GM12878 (cell line): Measurements from ENCODE around the gene CTRL. TPM values are rescaled to one million over a fixed set of nuclear protein-coding genes. Genes with fewer than 3 reads are reported as not detected.

Experiments
- ATF7 ChIP-seq: fragments of 450-650 bp; IDR thresholded peaks from 2 replicates; pipeline ENCODE4 v1.6.1; 2016; ENCODE audit warnings: low read depth, mild to moderate bottlenecking
- CHD4 ChIP-seq: fragments of 200-600 bp; sonication (generic); IDR thresholded peaks from 2 replicates; pipeline ENCODE4 v1.6.1; 2016; ENCODE audit warnings: mild to moderate bottlenecking
- CREB1 ChIP-seq: IDR thresholded peaks from 2 replicates; pipeline ENCODE4 v1.6.1; 2012; ENCODE audit warnings: low read depth, mild to moderate bottlenecking, inconsistent platforms
- DPF2 ChIP-seq: fragments of 450-650 bp; IDR thresholded peaks from 2 replicates; pipeline ENCODE4 v1.6.1; 2017; ENCODE audit warnings: mild to moderate bottlenecking
- E2F4 ChIP-seq: IDR thresholded peaks from 2 replicates; pipeline ENCODE4 v1.6.1; 2012; ENCODE audit warnings: low read depth, low read length, improper control_type of control experiment
- E4F1 ChIP-seq: fragments of 450-650 bp; IDR thresholded peaks from 2 replicates; pipeline ENCODE4 v1.6.1; 2018; ENCODE audit warnings: borderline replicate concordance, mild to moderate bottlenecking; ENCODE audit not compliant: partially characterized antibody
- EGR1 ChIP-seq, 2 experiments: IDR thresholded peaks; 1 replicate in 1 of 2; 2 replicates in 1 of 2; pipeline ENCODE4 v1.6.1; 2011 to 2012; ENCODE audit warnings: low read depth in 2 of 2, low read length in 2 of 2, borderline replicate concordance in 1 of 2, mild to moderate bottlenecking in 1 of 2, moderate library complexity in 1 of 2
- EZH2 ChIP-seq: IDR thresholded peaks from 2 replicates; pipeline ENCODE4 v1.6.1; 2012; ENCODE audit warnings: low read depth, mild to moderate bottlenecking, control low read depth, inconsistent platforms, low read length, borderline replicate concordance; ENCODE audit not compliant: control insufficient read depth
- HCFC1 ChIP-seq: fragments of 150-350 bp; IDR thresholded peaks from 2 replicates; pipeline ENCODE4 v1.6.1; 2014; ENCODE audit warnings: low read length
- HDAC6 ChIP-seq: fragments of 200-600 bp; sonication (generic); IDR thresholded peaks from one replicate; pipeline ENCODE4 v1.8.0; 2017; ENCODE audit warnings: antibody characterized with exemption; ENCODE audit not compliant: unreplicated experiment
- HSF1 ChIP-seq: fragments of 150-350 bp; IDR thresholded peaks from 2 replicates; pipeline ENCODE4 v1.6.1; 2014; ENCODE audit warnings: mild to moderate bottlenecking, low read depth, low read length
- MEF2A ChIP-seq: IDR thresholded peaks from 2 replicates; pipeline ENCODE4 v1.6.1; 2011; ENCODE audit warnings: low read depth, mild to moderate bottlenecking, low read length, moderate library complexity; ENCODE audit not compliant: insufficient read depth
- NBN ChIP-seq: fragments of 450-650 bp; IDR thresholded peaks from 2 replicates; pipeline ENCODE4 v1.6.1; 2016
- NFIC ChIP-seq: IDR thresholded peaks from 2 replicates; pipeline ENCODE4 v1.6.1; 2012; ENCODE audit warnings: low read depth, mild to moderate bottlenecking, inconsistent platforms, low read length, moderate library complexity
- NR2C2 ChIP-seq: IDR thresholded peaks from 2 replicates; pipeline ENCODE4 v1.6.1; 2011; ENCODE audit warnings: borderline replicate concordance, low read depth; ENCODE audit not compliant: control insufficient read depth, insufficient read length
- RAD51 ChIP-seq: fragments of 450-650 bp; IDR thresholded peaks from 2 replicates; pipeline ENCODE4 v1.6.1; 2016; ENCODE audit warnings: moderate library complexity, mild to moderate bottlenecking, inconsistent platforms
- RBBP5 ChIP-seq: fragments of 200-600 bp; sonication (generic); conservative IDR thresholded peaks from 2 replicates; pipeline ENCODE4 v1.6.1; 2016
- SIN3A ChIP-seq: IDR thresholded peaks from 2 replicates; pipeline ENCODE4 v1.6.1; 2012; ENCODE audit warnings: low read depth, low read length, improper control_type of control experiment
- SMC3 ChIP-seq: IDR thresholded peaks from 2 replicates; pipeline ENCODE4 v1.6.1; 2011; ENCODE audit warnings: low read length, improper control_type of control experiment, borderline replicate concordance
- SRF ChIP-seq, 2 experiments: IDR thresholded peaks; 2 replicates each; pipeline ENCODE4 v1.6.1; 2011; ENCODE audit warnings: low read depth in 2 of 2, low read length in 2 of 2, mild to moderate bottlenecking in 1 of 2, moderate library complexity in 1 of 2
- TCF7 ChIP-seq: IDR thresholded peaks from 2 replicates; pipeline ENCODE4 v1.6.1; 2014; ENCODE audit warnings: antibody characterized with exemption, borderline replicate concordance
- YBX1 ChIP-seq: fragments of 450-650 bp; IDR thresholded peaks from 2 replicates; pipeline ENCODE4 v1.6.1; 2016; ENCODE audit warnings: antibody characterized with exemption
- ZBTB33 ChIP-seq: fragments of 450-650 bp; IDR thresholded peaks from 2 replicates; pipeline ENCODE4 v1.6.1; 2017; ENCODE audit warnings: mild to moderate bottlenecking
- ZNF274 ChIP-seq: IDR thresholded peaks from one replicate; pipeline ENCODE4 v1.8.0; 2011; ENCODE audit not compliant: insufficient read length, insufficient read depth
- polyA plus RNA-seq, 11 experiments: library from polyadenylated mRNA; depleted of rRNA in 4 of 11; unstranded in 6 of 11; stranded (reverse) in 5 of 11; fragments of >200 nt; fragmentation: Nextera tagmentation in 4 of 11; fragmentation: Illumina TruSeq in 1 of 11; extraction: Ambion mirVana in 4 of 11; extraction: Trizol in 1 of 11; gene quantifications; 1 replicate in 1 of 11; 2 replicates in 10 of 11; pipeline versions ENCODE4 v1.2.1 to v1.2.3, GENCODE V29; 2011 to 2016; ENCODE audit warnings: inconsistent platforms in 2 of 11, missing spikeins in 2 of 11, low read depth in 1 of 11
- total RNA-seq, 4 experiments: library from RNA; depleted of rRNA in 3 of 4; stranded (reverse); fragments of >200 nt in 3 of 4; fragmentation: Illumina TruSeq in 1 of 4; extraction: Trizol in 1 of 4; gene quantifications; 2 replicates each; pipeline versions ENCODE4 v1.2.1 to v1.2.3, GENCODE V29; 2013 to 2021

Gene CTRL
- total and polyA plus RNA-seq, 10 of the 15 experiments (the other 5 are each of a cell fraction or from before 2014, with no cell fraction given), result 1.1 to 4.9 (median 2.6) TPM

GRCh38 chr16:67935402-67936123, 3.9 kb upstream of the CTRL start (continued):
- no peak for TF ChIP-seq HSF1
- peak in 1 of 2 experiments; percentile 32; a peak in 1 of 4 replicates for TF ChIP-seq SRF (IDR thresholded peaks at IDR 0.05; ENCODE audit: low read depth in 2 of 2, low read length in 2 of 2)
- peak; percentile 67 for TF ChIP-seq CREB1
- TF ChIP-seq TCF7, result no peak
- TF ChIP-seq NBN, result no peak
- peak; percentile 57 for TF ChIP-seq DPF2
- no peak for TF ChIP-seq MEF2A
- no peak for TF ChIP-seq HDAC6
- peak; percentile 62 for TF ChIP-seq E4F1
- TF ChIP-seq ATF7, result no peak
- no peak for TF ChIP-seq EZH2
- no peak for TF ChIP-seq E2F4
- no peak for TF ChIP-seq CHD4
- TF ChIP-seq RAD51, result peak; percentile 91
- no peak for TF ChIP-seq YBX1
- no peak for TF ChIP-seq RBBP5
- no peak for TF ChIP-seq ZNF274
- TF ChIP-seq SIN3A, result peak; percentile 66
- TF ChIP-seq NR2C2, result no peak
- no peak for TF ChIP-seq ZBTB33
- no peak for TF ChIP-seq NFIC
- peak; percentile 41 to 64; a peak in 2 of 3 replicates for TF ChIP-seq EGR1 (IDR thresholded peaks at IDR 0.05; ENCODE audit: borderline replicate concordance in 1 of 2, low read depth in 2 of 2, low read length in 2 of 2)
- TF ChIP-seq HCFC1, result peak; percentile 37; the same call in 1 of the 2 replicates
- TF ChIP-seq SMC3, result no peak
